Measurements from ENCODE around the gene KCNAB1. TPM values are rescaled to one million over a fixed set of nuclear protein-coding genes. Genes with fewer than 3 reads are reported as not detected.
"Not testable (repeated sequence)": the region's sequence is repeated elsewhere in the genome, so short reads cannot be mapped to it uniquely, and the experiment has no call there.

The KCNAB1 gene
- total and polyA plus RNA-seq, 2 donors (not counting 1 experiment from before 2014, with no cell fraction given) = 0.03 to 0.33 TPM

DNA sequence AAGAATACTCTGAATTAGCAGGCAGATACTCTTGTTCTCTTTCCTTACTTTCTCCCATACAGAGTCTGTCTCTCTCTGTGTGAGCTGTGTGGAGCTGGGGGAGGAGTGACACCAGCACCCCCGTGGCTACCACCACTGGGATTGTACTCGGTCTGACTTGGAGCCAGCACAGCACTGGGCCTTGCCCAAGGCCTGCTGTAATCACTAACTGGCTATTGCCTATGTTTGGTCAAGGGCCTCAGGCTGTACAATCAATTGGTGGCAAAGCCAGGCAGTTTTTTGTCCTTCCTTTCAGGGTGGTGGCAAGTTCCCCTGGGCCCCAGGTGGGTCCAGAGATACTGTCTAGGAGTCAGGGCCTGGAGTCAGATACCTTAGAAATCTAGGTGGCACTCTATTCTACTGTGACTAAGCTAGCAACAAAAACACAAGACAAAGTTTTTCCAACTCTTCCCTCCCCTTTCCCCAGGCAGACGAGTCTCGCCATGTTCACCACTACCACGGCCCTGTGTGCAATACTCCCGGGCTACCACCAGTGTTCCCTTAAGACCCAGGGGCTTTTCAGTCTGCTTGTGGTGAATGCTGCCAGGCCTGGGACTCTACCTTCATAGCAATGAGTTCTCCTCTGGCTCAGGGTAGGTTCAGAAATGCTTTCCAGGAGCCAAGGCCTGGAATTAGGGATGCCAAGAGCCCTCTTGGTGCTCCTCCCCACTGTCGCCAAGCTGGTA lies 151.8 kb downstream of the KCNAB1 start:
- no peaks in the 10 kb centered on the region for H3K9me3 ChIP-seq (ENCODE audit: control insufficient read depth, insufficient read depth, low read depth, low read length)
- no peak overlapping the region for H3K27ac ChIP-seq (ENCODE audit: insufficient read depth, low read length)
- no peaks in the 10 kb centered on the region for H3K36me3 ChIP-seq (ENCODE audit: control insufficient read depth, insufficient read depth, low read length)
- no peak for DNase-seq (ENCODE audit: low read depth in 2 of 2)
- H3K79me2 ChIP-seq (ENCODE audit: control insufficient read depth, insufficient read depth, low read length) = no peaks in the 10 kb centered on the region
- no peaks in the 10 kb centered on the region for H3K4me1 ChIP-seq (ENCODE audit: control insufficient read depth, extremely low read depth, insufficient read depth, low read length)
- H4K20me1 ChIP-seq (ENCODE audit: control insufficient read depth, extremely low read depth, insufficient read depth, low read length) = no peaks in the 10 kb centered on the region
- no peaks in the 10 kb centered on the region for H3K27me3 ChIP-seq (ENCODE audit: control insufficient read depth, insufficient read depth, low read length)
- H3K4me2 ChIP-seq (ENCODE audit: extremely low read depth, insufficient read depth, low read length) = no peak overlapping the region
- no peak for TF ChIP-seq EZH2 (IDR thresholded peaks at IDR 0.05; ENCODE audit: low read length, missing control alignments)
- TF ChIP-seq, protein P1, sequence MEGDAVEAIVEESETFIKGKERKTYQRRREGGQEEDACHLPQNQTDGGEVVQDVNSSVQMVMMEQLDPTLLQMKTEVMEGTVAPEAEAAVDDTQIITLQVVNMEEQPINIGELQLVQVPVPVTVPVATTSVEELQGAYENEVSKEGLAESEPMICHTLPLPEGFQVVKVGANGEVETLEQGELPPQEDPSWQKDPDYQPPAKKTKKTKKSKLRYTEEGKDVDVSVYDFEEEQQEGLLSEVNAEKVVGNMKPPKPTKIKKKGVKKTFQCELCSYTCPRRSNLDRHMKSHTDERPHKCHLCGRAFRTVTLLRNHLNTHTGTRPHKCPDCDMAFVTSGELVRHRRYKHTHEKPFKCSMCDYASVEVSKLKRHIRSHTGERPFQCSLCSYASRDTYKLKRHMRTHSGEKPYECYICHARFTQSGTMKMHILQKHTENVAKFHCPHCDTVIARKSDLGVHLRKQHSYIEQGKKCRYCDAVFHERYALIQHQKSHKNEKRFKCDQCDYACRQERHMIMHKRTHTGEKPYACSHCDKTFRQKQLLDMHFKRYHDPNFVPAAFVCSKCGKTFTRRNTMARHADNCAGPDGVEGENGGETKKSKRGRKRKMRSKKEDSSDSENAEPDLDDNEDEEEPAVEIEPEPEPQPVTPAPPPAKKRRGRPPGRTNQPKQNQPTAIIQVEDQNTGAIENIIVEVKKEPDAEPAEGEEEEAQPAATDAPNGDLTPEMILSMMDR (conservative IDR thresholded peaks at IDR 0.05 in 1 of 2, IDR thresholded peaks at IDR 0.05 in 1 of 2; ENCODE audit: low read depth in 1 of 2, low read length in 2 of 2) = no peak
- no peak overlapping the region for H3K9ac ChIP-seq (ENCODE audit: insufficient read depth, low read length)
- no peak overlapping the region for H3K4me3 ChIP-seq (replicated peaks in 1 of 4; ENCODE audit: control extremely low read depth in 1 of 4, insufficient read depth in 1 of 4, low read depth in 3 of 4, low read length in 4 of 4)
- no peak overlapping the region for H2AFZ ChIP-seq (ENCODE audit: low read length)

DNA sequence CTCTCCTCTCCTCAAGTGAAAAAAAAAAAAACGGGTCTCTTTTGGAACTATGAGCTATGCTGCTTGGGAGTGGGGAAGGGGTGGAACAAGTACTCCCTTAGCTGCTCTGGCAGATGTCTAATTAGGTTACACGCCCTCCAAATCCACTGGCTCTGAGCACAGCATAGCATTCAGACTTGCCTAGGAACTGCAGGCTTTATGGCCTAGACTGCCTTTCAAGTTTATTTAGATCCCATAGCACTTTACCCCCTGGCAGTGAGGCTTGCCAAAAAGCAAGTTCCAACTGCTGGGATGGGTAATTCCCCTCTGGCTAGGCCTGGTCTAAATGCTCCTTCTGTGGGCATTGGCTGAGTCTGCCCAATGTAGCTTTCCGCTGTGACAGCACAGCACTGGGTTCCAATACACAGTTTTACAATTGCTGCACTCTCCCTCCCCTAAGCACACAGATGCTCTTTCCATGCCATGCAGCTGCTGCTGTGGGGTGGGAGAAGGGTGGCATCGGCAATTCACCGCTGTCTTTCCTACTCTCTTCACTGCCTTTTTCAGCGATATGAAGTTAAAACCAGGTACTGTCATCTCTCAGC lies 152.8 kb downstream of the KCNAB1 start:
- no peak overlapping the region for H3K9ac ChIP-seq (ENCODE audit: insufficient read depth, low read length)
- H2AFZ ChIP-seq (ENCODE audit: low read length) = no peak overlapping the region
- no peaks in the 10 kb centered on the region for H3K36me3 ChIP-seq (ENCODE audit: control insufficient read depth, insufficient read depth, low read length)
- H3K9me3 ChIP-seq (ENCODE audit: control insufficient read depth, insufficient read depth, low read depth, low read length) = no peaks in the 10 kb centered on the region
- H3K4me2 ChIP-seq (ENCODE audit: extremely low read depth, insufficient read depth, low read length) = no peak overlapping the region
- H3K27me3 ChIP-seq (ENCODE audit: control insufficient read depth, insufficient read depth, low read length) = no peaks in the 10 kb centered on the region
- TF ChIP-seq, protein P1 (conservative IDR thresholded peaks at IDR 0.05 in 1 of 2, IDR thresholded peaks at IDR 0.05 in 1 of 2; ENCODE audit: low read depth in 1 of 2, low read length in 2 of 2) = no peak
- TF ChIP-seq EZH2 (IDR thresholded peaks at IDR 0.05; ENCODE audit: low read length, missing control alignments) = no peak
- no peak for DNase-seq (ENCODE audit: low read depth in 2 of 2)
- no peaks in the 10 kb centered on the region for H4K20me1 ChIP-seq (ENCODE audit: control insufficient read depth, extremely low read depth, insufficient read depth, low read length)
- no peaks in the 10 kb centered on the region for H3K79me2 ChIP-seq (ENCODE audit: control insufficient read depth, insufficient read depth, low read length)
- no peaks in the 10 kb centered on the region for H3K4me1 ChIP-seq (ENCODE audit: control insufficient read depth, extremely low read depth, insufficient read depth, low read length)
- no peak overlapping the region for H3K4me3 ChIP-seq (replicated peaks in 1 of 4; ENCODE audit: control extremely low read depth in 1 of 4, insufficient read depth in 1 of 4, low read depth in 3 of 4, low read length in 4 of 4)
- H3K27ac ChIP-seq (ENCODE audit: insufficient read depth, low read length) = no peak overlapping the region

DNA sequence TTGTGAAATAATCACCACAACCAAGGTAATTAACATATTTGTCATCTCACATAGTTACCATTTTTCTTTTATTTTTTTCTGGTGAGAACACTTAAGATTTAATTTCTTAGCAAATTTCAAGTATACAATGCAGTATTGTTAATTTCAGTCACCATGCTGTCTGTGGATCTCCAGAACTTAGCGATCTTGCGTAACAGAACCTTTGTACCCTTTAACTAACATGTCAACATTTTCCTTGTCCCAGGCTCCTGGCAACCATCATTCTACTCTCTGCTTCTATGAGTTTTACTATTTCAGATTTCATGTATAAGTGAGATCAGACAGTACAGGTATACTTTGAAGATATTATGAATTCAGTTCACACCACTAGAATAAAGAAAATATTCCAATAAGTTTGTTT lies 154.4 kb downstream of the KCNAB1 start:
- H3K27ac ChIP-seq (ENCODE audit: insufficient read depth, low read length) = no peak overlapping the region
- no peaks in the 10 kb centered on the region for H3K79me2 ChIP-seq (ENCODE audit: control insufficient read depth, insufficient read depth, low read length)
- H3K36me3 ChIP-seq (ENCODE audit: control insufficient read depth, insufficient read depth, low read length) = no peaks in the 10 kb centered on the region
- H2AFZ ChIP-seq (ENCODE audit: low read length) = no peak overlapping the region
- no peaks in the 10 kb centered on the region for H4K20me1 ChIP-seq (ENCODE audit: control insufficient read depth, extremely low read depth, insufficient read depth, low read length)
- TF ChIP-seq EZH2 (IDR thresholded peaks at IDR 0.05; ENCODE audit: low read length, missing control alignments) = no peak
- TF ChIP-seq, protein P1 (conservative IDR thresholded peaks at IDR 0.05 in 1 of 2, IDR thresholded peaks at IDR 0.05 in 1 of 2; ENCODE audit: low read depth in 1 of 2, low read length in 2 of 2) = no peak
- DNase-seq (ENCODE audit: low read depth in 2 of 2) = no peak
- H3K4me1 ChIP-seq (ENCODE audit: control insufficient read depth, extremely low read depth, insufficient read depth, low read length) = no peaks in the 10 kb centered on the region
- H3K9ac ChIP-seq (ENCODE audit: insufficient read depth, low read length) = no peak overlapping the region
- H3K27me3 ChIP-seq (ENCODE audit: control insufficient read depth, insufficient read depth, low read length) = no peaks in the 10 kb centered on the region
- no peak overlapping the region for H3K4me3 ChIP-seq (replicated peaks in 1 of 4; ENCODE audit: control extremely low read depth in 1 of 4, insufficient read depth in 1 of 4, low read depth in 3 of 4, low read length in 4 of 4)
- no peak overlapping the region for H3K4me2 ChIP-seq (ENCODE audit: extremely low read depth, insufficient read depth, low read length)
- H3K9me3 ChIP-seq (ENCODE audit: control insufficient read depth, insufficient read depth, low read depth, low read length) = no peaks in the 10 kb centered on the region

DNA sequence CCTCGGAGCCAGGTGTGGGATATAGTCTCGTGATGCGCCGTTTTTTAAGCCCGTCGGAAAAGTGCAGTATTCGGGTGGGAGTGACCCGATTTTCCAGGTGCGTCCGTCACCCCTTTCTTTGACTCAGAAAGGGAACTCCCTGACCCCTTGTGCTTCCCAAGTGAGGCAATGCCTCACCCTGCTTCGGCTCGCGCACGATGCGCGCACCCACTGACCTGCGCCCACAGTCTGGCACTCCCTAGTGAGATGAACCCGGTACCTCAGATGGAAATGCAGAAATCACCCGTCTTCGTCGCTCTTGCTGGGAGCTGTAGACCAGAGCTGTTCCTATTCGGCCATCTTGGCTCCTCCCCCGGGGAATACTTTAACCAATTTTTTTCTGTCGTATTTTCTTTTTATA lies 164.3 kb downstream of the KCNAB1 start:
- H3K79me2 ChIP-seq (ENCODE audit: control insufficient read depth, insufficient read depth, low read length); H4K20me1 ChIP-seq (ENCODE audit: control insufficient read depth, extremely low read depth, insufficient read depth, low read length); H3K4me2 ChIP-seq (ENCODE audit: extremely low read depth, insufficient read depth, low read length); H3K27me3 ChIP-seq (ENCODE audit: control insufficient read depth, insufficient read depth, low read length); H3K27ac ChIP-seq (ENCODE audit: insufficient read depth, low read length); H3K9me3 ChIP-seq (ENCODE audit: control insufficient read depth, insufficient read depth, low read depth, low read length); DNase-seq (ENCODE audit: low read depth in 2 of 2); H3K4me1 ChIP-seq (ENCODE audit: control insufficient read depth, extremely low read depth, insufficient read depth, low read length); H3K4me3 ChIP-seq (replicated peaks in 1 of 4; ENCODE audit: control extremely low read depth in 1 of 4, insufficient read depth in 1 of 4, low read depth in 3 of 4, low read length in 4 of 4); H3K9ac ChIP-seq (ENCODE audit: insufficient read depth, low read length); H2AFZ ChIP-seq (ENCODE audit: low read length); H3K36me3 ChIP-seq (ENCODE audit: control insufficient read depth, insufficient read depth, low read length): not testable (repeated sequence)

All from fibroblast of lung (primary cell).